GM19023 (cell line): ENCODE results near the gene PGM5.
A peak's percentile ranks its signal among the peaks of the same experiment; 100 is the strongest.

ENCODE experiments used
- ATAC-seq: cut with Tn5 transposase; IDR thresholded peaks from one replicate; pipeline ENCODE4 v1.9.1; 2021; ENCODE audit warnings: mild to moderate bottlenecking, moderate library complexity; ENCODE audit not compliant: unreplicated experiment

PGM5 gene

GRCh38 chr9:68532131-68532530 is 175.7 kb downstream of the PGM5 start:
- no peak for ATAC-seq

- no peak for ATAC-seq
Observed at GRCh38 chr9:68533678-68534077, 177.3 kb downstream of the PGM5 start.

GRCh38 chr9:68536876-68537615 is 180.6 kb downstream of the PGM5 start:
- no peak for ATAC-seq

- ATAC-seq: no peak
Observed at GRCh38 chr9:68537616-68537880, 181.1 kb downstream of the PGM5 start.

GRCh38 chr9:68538200-68538599 is 181.8 kb downstream of the PGM5 start:
- no peak for ATAC-seq

- ATAC-seq: no peak
Observed at GRCh38 chr9:68540712-68541535, 184.5 kb downstream of the PGM5 start, which contains the start of gene TMEM252. Gene TMEM252, minus strand, starts transcription at chr9:68540883. Its CDS starts 69 bp downstream, at chr9:68540814.

- ATAC-seq: no peak
Observed at GRCh38 chr9:68541568-68541967, 185.2 kb downstream of the PGM5 start.

- no peak for ATAC-seq
Observed at GRCh38 chr9:68545033-68545705, 188.8 kb downstream of the PGM5 start.

GRCh38 chr9:68546596-68547390 is 190.4 kb downstream of the PGM5 start:
- peak; percentile 79 for ATAC-seq

- ATAC-seq: no peak
Observed at GRCh38 chr9:68547417-68547816, 191.0 kb downstream of the PGM5 start.

GRCh38 chr9:68548241-68548640 is 191.8 kb downstream of the PGM5 start:
- no peak for ATAC-seq

- no peak for ATAC-seq
Observed at GRCh38 chr9:68551191-68551590, 194.8 kb downstream of the PGM5 start.

GRCh38 chr9:68552700-68553476 is 196.5 kb downstream of the PGM5 start:
- no peak for ATAC-seq

GRCh38 chr9:68555437-68556150 is 199.2 kb downstream of the PGM5 start:
- no peak for ATAC-seq

GRCh38 chr9:68558545-68558944 is 202.1 kb downstream of the PGM5 start:
- ATAC-seq: no peak

- ATAC-seq: no peak
Observed at GRCh38 chr9:68560071-68560844, 203.8 kb downstream of the PGM5 start.

GRCh38 chr9:68562461-68562860 is 206.1 kb downstream of the PGM5 start:
- ATAC-seq: no peak

GRCh38 chr9:68567565-68567964 is 211.2 kb downstream of the PGM5 start:
- no peak for ATAC-seq

GRCh38 chr9:68574150-68574549 is 217.7 kb downstream of the PGM5 start:
- no peak for ATAC-seq
